LNCaP clone FGC (cell line): Measurements from ENCODE around the gene USH2A.

Experiments
- DNase-seq: peaks from one replicate; pipeline ENCODE4 v3.0.0-alpha.2; 2011; ENCODE audit warnings: low read depth
- H3K4me3 ChIP-seq: 2 replicates; pipeline ENCODE4 v1.5.1; 2011; ENCODE audit warnings: mild to moderate bottlenecking, low read depth, low read length, control low read depth
- CTCF ChIP-seq: IDR thresholded peaks from 2 replicates; pipeline ENCODE4 v1.5.1; 2012; ENCODE audit warnings: mild to moderate bottlenecking; ENCODE audit not compliant: control insufficient read depth, insufficient read depth; ENCODE audit errors: extremely low read depth

The USH2A gene

GRCh38 chr1:216422821-216423520 is at the start of gene USH2A:
TSS of gene USH2A (minus strand) at chr1:216423448. CDS start at chr1:216422336, 1,112 bp downstream.
- DNase-seq = no peak
- H3K4me3 ChIP-seq = no peak within 1 kb of the TSS
- TF ChIP-seq CTCF = no peak

- no peak for DNase-seq
- H3K4me3 ChIP-seq = no peak overlapping the region
- no peak for TF ChIP-seq CTCF
These were observed 43.0 kb upstream of the USH2A start for GRCh38 chr1:216466162-216466801.

GRCh38 chr1:216464489-216464888 is 41.2 kb upstream of the USH2A start:
- no peak for TF ChIP-seq CTCF
- no peak overlapping the region for H3K4me3 ChIP-seq
- no peak for DNase-seq

GRCh38 chr1:216462066-216462775 is 39.0 kb upstream of the USH2A start:
- no peak overlapping the region for H3K4me3 ChIP-seq
- no peak for DNase-seq

GRCh38 chr1:216461466-216461865 is 38.2 kb upstream of the USH2A start:
- no peak for DNase-seq
- TF ChIP-seq CTCF = no peak
- no peak overlapping the region for H3K4me3 ChIP-seq

More at GRCh38 chr1:216462066-216462775, 39.0 kb upstream of the USH2A start:
- no peak for TF ChIP-seq CTCF

GRCh38 chr1:216459651-216460207 is 36.5 kb upstream of the USH2A start:
- no peak for TF ChIP-seq CTCF
- no peak overlapping the region for H3K4me3 ChIP-seq
- DNase-seq = no peak
